GM12878 (cell line): ENCODE data around the gene AVP. TPM values are rescaled to one million over a fixed set of nuclear protein-coding genes. Genes with fewer than 3 reads are reported as not detected.
"Not testable (repeated sequence)": the region's sequence is repeated elsewhere in the genome, so short reads cannot be mapped to it uniquely, and the experiment has no call there.

Experiments used
- ATAC-seq: fragments of 200-7000 bp; cut with Tn5 transposase; 3 replicates; pipeline ENCODE4 v1.9.1; 2020; ENCODE audit warnings: mild to moderate bottlenecking, moderate library complexity
- BruUV-seq: library from RNA; stranded (reverse); fragments of 400-500 nt; replicated peaks from 2 replicates; lab custom pipeline; 2021; lab: Mats Ljungman, UMichigan
- CTCF ChIA-PET: fragments of 300-600 bp; sonication (Branson Sonifier 250); formaldehyde crosslinking; extraction: SDS; loops from one replicate; lab custom pipeline; 2021; ENCODE audit warnings: inconsistent platforms; lab: Yijun Ruan, JAX
- POLR2A ChIA-PET: fragments of 350-600 bp; formaldehyde crosslinking; extraction: SDS; loops from one replicate; lab custom pipeline; 2021; ENCODE audit warnings: inconsistent platforms; lab: Charles Lee
- RAD21 ChIA-PET: fragments of 300-600 bp; sonication (Branson Sonifier 250); formaldehyde crosslinking; loops from one replicate; lab custom pipeline; 2023; ENCODE audit warnings: antibody characterized with exemption; ENCODE audit not compliant: unreplicated experiment; lab: Charles Lee
- SMC1A ChIA-PET: fragments of 300-600 bp; sonication (Branson Sonifier 250); formaldehyde crosslinking; loops from one replicate; lab custom pipeline; 2023; ENCODE audit not compliant: unreplicated experiment, uncharacterized antibody; lab: Charles Lee
- DNase-seq: peaks from one replicate; pipeline ENCODE4 v3.0.0-alpha.2; 2011; ENCODE audit warnings: low read depth, low spot score
- FAIRE-seq: peaks from 3 replicates; lab custom pipeline; 2011; peaks lifted over from hg19 to GRCh38; lab: Jason Lieb, UNC
- H2AFZ ChIP-seq: 2 replicates; pipeline ENCODE4 v1.6.0; 2011; ENCODE audit warnings: low read depth, low read length, control low read depth; ENCODE audit not compliant: control insufficient read depth
- H3K27ac ChIP-seq: 2 replicates; pipeline ENCODE4 v1.5.1; 2011; ENCODE audit warnings: control low read depth; ENCODE audit not compliant: control insufficient read depth, insufficient read depth
- H3K27me3 ChIP-seq, 2 experiments: replicated peaks in 1 of 2; 2 replicates each; pipeline versions ENCODE4 v1.6.0 to v1.6.1; 2011; ENCODE audit warnings: low read length in 1 of 2; ENCODE audit not compliant: control insufficient read depth in 2 of 2, insufficient read depth in 2 of 2
- H3K36me3 ChIP-seq, 2 experiments: 2 replicates each; pipeline ENCODE4 v1.5.1; 2011; ENCODE audit warnings: low read length in 1 of 2; ENCODE audit not compliant: control insufficient read depth in 2 of 2, insufficient read depth in 2 of 2
- H3K4me1 ChIP-seq: 2 replicates; pipeline ENCODE4 v1.6.1; 2011; ENCODE audit warnings: mild to moderate bottlenecking, low read length, moderate library complexity, mixed read lengths; ENCODE audit not compliant: control insufficient read depth, insufficient read depth
- H3K4me2 ChIP-seq: 2 replicates; pipeline ENCODE4 v1.6.0; 2011; ENCODE audit warnings: control low read depth; ENCODE audit not compliant: control insufficient read depth, insufficient read depth
- H3K4me3 ChIP-seq: fragments of 200-600 bp; sonication (generic); 2 replicates; pipeline ENCODE4 v1.5.1; 2016
- H3K79me2 ChIP-seq: 2 replicates; pipeline ENCODE4 v1.6.0; 2011; ENCODE audit warnings: low read length; ENCODE audit not compliant: control insufficient read depth, insufficient read depth
- H3K9ac ChIP-seq: 2 replicates; pipeline ENCODE4 v1.8.0; 2011; ENCODE audit warnings: low read length, control low read depth, mixed read lengths; ENCODE audit not compliant: control insufficient read depth, insufficient read depth
- H3K9me3 ChIP-seq: replicated peaks from 3 replicates; pipeline ENCODE4 v1.5.1; 2011; ENCODE audit warnings: mild to moderate bottlenecking, low read length; ENCODE audit not compliant: control insufficient read depth, insufficient read depth
- H4K20me1 ChIP-seq: 2 replicates; pipeline ENCODE4 v1.6.0; 2011; ENCODE audit not compliant: control insufficient read depth, insufficient read depth
- WGBS: methylation state at CpG from one replicate; pipeline ENCODE4 v1.1.6; 2016; ENCODE audit warnings: low lambda C conversion rate; ENCODE audit not compliant: insufficient replicate concordance, insufficient coverage; ENCODE audit errors: missing lambda C conversion rate; 5-methylcytosine and 5-hydroxymethylcytosine counted together
- in situ Hi-C: fragments of 300-500 bp; cut with MboI; formaldehyde crosslinking; loops from 9 replicates; pipeline ENCODE4 v1.14.3; 2018; ENCODE audit warnings: mixed read lengths
- intact Hi-C: fragments of 100-400 bp; cut with micrococcal nuclease; formaldehyde crosslinking; loops from one replicate; pipeline ENCODE4 v1.14.2; 2022; ENCODE audit not compliant: unreplicated experiment
- polyA plus RNA-seq, 11 experiments: library from polyadenylated mRNA; depleted of rRNA in 4 of 11; unstranded in 6 of 11; stranded (reverse) in 5 of 11; fragments of >200 nt; fragmentation: Nextera tagmentation in 4 of 11; fragmentation: Illumina TruSeq in 1 of 11; extraction: Ambion mirVana in 4 of 11; extraction: Trizol in 1 of 11; gene quantifications; 1 replicate in 1 of 11; 2 replicates in 10 of 11; pipeline versions ENCODE4 v1.2.1 to v1.2.3, GENCODE V29; 2011 to 2016; ENCODE audit warnings: inconsistent platforms in 2 of 11, missing spikeins in 2 of 11, low read depth in 1 of 11
- total RNA-seq, 4 experiments: library from RNA; depleted of rRNA in 3 of 4; stranded (reverse); fragments of >200 nt in 3 of 4; fragmentation: Illumina TruSeq in 1 of 4; extraction: Trizol in 1 of 4; gene quantifications; 2 replicates each; pipeline versions ENCODE4 v1.2.1 to v1.2.3, GENCODE V29; 2013 to 2021

The AVP gene
- total and polyA plus RNA-seq, 10 of the 15 experiments (the other 5 are each of a cell fraction or from before 2014, with no cell fraction given) = not detected

DNA sequence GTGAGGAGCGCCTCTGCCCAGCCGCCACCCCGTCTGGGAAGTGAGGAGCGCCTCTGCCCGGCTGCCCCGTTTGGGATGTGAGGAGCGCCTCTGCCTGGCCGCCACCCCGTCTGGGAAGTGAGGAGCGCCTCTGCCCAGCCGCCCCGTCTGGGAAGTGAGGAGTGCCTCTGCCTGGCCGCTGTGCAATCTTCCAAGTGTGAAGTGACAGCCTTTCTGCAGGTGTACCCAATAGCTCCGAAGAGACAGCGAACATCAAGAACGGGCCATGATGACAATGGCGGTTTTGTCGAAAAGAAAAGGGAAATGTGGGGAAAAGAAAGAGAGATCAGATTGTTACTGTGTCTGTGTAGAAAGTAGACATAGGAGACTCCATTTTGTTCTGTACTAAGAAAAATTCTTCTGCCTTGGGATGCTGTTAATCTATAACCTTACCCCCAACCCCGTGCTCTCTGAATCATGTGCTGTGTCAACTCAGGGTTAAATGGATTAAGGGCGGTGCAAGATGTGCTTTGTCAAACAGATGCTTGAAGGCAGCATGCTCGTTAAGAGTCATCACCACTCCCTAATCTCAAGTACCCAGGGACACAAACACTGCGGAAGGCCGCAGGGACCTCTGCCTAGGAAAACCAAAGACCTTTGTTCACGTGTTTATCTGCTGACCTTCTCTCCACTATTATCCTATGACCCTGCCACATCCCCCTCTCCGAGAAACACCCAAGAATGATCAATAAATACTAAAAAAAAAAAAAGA is 41.4 kb upstream of the AVP start:
- H3K9ac ChIP-seq, H3K4me3 ChIP-seq, H2AFZ ChIP-seq, H3K4me1 ChIP-seq, FAIRE-seq, DNase-seq, H3K79me2 ChIP-seq, H3K36me3 ChIP-seq, BruUV-seq, H3K9me3 ChIP-seq, POLR2A ChIA-PET, RAD21 ChIA-PET, CTCF ChIA-PET, SMC1A ChIA-PET, intact Hi-C loops, H4K20me1 ChIP-seq, H3K27me3 ChIP-seq, H3K4me2 ChIP-seq, H3K27ac ChIP-seq, in situ Hi-C loops, ATAC-seq: not testable (repeated sequence)
- WGBS = 92% methylated on average over 24 of the region's 25 CpGs

DNA sequence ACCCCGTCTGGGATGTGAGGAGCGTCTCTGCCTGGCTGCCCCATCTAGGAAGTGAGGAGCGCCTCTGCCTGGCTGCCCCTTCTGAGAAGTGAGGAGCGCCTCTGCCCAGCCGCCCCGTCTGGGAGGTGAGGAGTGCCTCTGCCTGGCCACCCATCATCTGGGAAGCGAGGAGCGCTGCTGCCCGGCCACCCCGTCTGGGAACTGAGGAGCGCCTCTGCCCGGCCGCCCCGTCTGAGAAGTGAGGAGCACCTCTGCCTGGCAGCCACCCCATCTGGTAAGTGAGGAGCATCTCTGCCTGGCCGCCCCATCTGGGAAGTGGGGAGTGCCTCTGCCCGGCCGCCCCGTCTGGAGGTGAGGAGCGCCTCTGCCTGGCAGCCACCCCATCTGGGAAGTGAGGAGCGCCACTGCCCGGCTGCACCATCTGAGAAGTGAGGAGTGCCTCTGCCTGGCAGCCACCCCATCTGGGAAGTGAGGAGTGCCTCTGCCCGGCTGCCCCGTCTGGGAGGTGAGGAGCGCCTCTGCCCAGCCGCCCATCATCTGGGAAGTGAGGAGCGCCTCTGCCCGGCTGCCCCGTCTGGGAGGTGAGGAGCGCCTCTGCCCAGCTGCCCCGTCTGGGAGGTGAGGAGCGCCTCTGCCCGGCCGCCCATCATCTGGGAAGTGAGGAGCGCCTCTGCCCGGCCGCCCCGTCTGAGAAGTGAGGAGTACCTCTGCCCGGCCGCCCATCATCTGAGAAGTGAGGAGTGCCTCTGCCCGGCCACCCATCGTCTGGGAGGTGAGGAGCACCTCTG is 40.4 kb upstream of the AVP start:
- BruUV-seq, CTCF ChIA-PET, in situ Hi-C loops, H3K36me3 ChIP-seq, FAIRE-seq, DNase-seq, intact Hi-C loops, ATAC-seq, H3K4me3 ChIP-seq, RAD21 ChIA-PET, H2AFZ ChIP-seq, H4K20me1 ChIP-seq, H3K79me2 ChIP-seq, H3K27ac ChIP-seq, H3K9ac ChIP-seq, POLR2A ChIA-PET, SMC1A ChIA-PET, H3K4me2 ChIP-seq, H3K9me3 ChIP-seq, H3K4me1 ChIP-seq, H3K27me3 ChIP-seq: not testable (repeated sequence)
- WGBS = 97% methylated on average over 38 of the region's 41 CpGs

DNA sequence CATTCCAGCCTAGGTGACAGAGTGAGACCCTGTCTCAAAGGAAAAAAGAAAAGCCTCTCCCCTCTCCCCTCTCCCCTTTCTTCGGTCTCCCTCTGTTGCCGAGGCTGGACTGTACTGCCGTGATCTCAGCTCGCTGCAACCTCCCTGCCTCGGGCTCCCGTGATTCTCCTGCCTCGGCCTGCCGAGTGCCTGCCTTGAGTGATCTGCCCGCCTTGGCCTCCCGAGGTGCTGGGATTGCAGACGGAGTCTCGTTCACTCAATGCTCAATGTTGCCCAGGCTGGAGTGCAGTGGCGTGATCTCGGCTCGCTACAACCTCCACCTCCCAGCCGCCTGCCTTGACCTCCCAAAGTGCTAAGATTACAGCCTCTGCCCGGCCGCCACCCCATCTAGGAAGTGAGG is 39.6 kb upstream of the AVP start:
- H3K4me3 ChIP-seq, ATAC-seq, SMC1A ChIA-PET, DNase-seq, BruUV-seq, FAIRE-seq, CTCF ChIA-PET, intact Hi-C loops, H3K27me3 ChIP-seq, H3K79me2 ChIP-seq, in situ Hi-C loops, H3K4me2 ChIP-seq, H3K27ac ChIP-seq, H2AFZ ChIP-seq, H3K4me1 ChIP-seq, H4K20me1 ChIP-seq, RAD21 ChIA-PET, H3K36me3 ChIP-seq, POLR2A ChIA-PET, H3K9ac ChIP-seq, H3K9me3 ChIP-seq: not testable (repeated sequence)
- WGBS = over 99% methylated on average over 16 of the region's 18 CpGs
